COLO668 (cell line): ENCODE results near the gene MRPL1.
"Not testable (repeated sequence)": the region's sequence is repeated elsewhere in the genome, so short reads cannot be mapped to it uniquely, and the experiment has no call there.

Experiments
- DNase-seq: peaks from one replicate; lab custom pipeline; 2025; ENCODE audit not compliant: unreplicated experiment; lab: John Stamatoyannopoulos, UW

MRPL1 gene

DNA sequence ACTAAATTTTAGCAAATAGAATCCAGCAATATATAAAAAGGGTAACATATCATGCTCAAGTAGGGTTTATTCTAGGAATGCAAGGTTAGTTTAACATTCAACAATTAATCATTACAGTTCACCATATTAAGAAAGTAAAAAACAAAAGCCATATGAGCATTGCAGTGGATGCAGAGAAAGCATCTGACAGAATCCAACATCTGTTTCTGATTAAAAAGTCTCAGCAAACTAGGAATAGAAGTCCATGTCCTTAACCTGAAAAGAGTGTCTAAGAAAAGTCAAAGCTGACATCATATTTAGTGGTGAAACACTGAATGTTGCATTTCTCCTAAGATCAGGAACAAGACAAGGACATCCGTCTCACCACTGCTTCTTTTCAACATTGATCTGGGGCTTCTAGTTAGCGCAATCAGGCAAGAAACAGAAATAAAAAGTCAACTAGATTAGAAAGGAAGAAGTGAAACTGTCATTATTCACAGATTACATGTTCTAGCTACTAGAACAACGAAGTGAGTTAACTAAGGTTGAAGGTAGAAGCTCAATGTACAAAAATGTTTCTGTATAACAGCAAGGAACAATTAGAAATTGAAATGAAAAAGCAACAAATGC lies 49.3 kb downstream of the MRPL1 start:
- no peak for DNase-seq

DNA sequence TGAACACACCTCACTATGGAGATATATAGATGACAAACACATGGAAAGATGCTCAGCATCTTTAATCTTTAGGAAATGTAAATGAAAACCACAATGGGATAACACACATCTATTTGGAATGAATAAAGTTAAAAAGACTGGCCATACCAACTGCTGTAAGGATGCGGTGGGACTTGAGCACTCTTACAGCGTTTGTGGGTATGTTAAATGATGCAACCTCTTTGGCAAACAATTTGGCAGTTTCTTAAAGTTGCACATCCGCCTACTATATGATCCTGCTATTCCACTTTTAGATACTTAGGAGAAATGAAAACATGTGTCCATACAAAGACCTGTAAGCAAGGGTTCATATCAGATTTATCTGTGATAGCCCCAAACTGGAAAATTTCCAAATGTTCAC lies 50.7 kb downstream of the MRPL1 start:
- DNase-seq, result no peak

DNA sequence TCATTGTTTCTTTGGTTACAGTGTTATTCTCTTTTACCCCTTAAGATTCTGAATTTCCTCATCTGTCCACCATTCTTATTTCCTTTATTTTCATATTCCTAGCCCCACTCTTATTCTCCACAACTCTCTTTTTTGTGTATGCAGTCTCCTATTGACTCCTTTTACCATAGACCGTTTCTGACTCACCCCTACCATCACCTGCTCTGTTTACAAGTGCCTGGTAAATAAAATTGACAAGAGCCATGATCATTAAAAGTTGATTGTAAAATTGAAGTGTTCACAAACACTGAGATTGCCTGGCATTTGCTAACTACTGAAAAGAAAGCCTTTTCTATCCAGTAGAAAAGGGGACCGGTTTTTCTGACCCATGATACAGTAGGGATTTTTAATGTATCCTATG lies 54.4 kb downstream of the MRPL1 start:
- DNase-seq, result peak; percentile 55

DNA sequence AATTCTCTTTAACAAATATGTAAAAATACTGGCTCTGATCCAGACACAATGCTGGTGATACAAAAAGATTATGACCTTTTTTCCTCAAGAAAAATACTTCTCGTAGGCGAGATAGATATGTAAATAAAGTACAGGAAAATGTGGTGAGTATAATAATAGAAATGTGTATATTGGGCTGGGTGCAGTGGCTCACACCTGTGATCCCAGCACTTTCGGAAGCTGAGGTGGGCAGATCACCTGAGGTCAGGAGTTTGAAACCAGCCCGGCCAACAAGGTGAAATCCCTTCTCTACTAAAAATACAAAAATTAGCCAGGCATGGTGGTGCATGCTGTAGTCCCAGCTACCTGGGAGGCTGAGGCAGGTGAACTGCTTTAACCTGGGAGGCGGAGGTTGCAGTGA lies 55.0 kb downstream of the MRPL1 start:
- no peak for DNase-seq

DNA sequence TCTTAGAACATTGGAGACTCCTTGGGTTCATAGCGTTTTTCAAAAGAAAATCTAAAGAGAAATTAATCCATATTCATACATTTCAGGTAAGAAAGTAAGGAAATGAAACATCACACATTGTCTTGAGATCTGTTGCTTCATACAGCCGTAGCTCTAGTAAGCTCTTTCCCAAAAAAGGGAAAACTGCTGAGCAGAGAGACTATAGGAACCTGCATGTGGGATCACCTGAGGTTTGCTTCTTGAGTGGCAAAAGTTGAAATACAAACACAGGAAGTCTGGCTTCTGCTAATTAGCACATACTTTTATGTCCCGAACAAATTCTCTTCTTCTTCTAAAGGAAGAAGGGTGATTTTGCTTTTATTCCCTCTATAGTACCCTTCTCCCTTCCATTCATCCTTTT lies 57.7 kb downstream of the MRPL1 start:
- DNase-seq, result no peak

DNA sequence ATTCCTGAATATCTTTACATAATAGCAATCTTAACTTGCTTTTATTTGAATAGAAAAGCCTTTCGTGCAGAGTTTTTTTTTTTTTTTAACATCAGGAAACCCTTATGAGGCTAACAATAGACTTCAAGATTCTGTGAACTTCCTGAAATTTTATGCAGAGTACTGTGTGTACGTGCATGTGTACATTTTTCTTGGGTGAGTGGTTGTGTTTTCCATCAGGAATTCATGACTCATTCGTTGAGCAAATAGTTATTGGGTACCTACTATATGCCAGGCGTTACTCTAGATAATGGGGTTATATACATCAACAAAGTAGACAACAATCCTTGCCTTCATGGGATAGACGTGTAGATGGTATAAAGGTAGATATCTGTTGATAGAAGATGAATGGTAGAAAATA lies 59.1 kb downstream of the MRPL1 start:
- no peak for DNase-seq

DNA sequence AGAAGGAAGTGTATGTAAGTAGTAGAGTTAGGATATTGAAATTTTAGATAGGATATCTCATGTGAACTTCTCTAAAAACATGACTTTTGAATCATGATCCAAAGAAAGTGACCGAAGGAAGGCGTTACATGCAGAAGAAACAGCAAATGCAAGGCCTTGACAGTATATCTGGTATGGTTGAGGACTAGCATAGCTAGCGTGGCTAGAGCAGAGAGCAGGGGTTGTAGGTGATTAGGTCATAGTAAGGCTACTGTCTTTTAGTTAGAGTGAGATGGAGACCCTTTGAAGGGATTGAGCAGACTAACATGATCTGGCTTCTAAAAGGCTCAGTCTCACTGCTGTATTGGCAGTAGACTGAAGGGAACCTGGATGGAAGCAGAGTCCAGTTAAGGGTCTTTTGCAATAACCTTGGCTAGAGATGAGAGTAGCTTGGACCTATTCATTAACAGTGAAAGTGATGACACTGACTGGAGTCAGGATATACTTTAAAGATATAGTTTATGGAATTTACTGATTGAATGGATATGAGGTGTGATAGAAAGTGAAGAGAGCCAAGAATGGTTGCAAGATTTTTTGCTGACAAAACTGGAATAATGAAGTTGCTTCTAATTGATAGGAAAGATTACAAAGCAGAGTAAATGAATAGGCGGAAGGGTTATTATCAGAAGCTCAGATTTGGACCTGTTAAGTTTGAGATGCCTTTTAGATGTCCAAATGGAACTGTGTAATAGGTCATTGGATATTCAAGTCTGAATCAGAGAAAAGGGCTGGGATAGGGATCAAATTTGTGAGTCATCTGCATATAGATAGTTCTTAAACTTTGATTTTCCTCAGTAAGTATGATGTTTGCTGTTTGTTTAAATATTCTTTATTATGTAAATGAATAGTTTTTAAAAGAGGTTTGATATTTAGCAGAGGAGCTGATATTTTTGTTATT lies 59.8 kb downstream of the MRPL1 start:
- no peak for DNase-seq

DNA sequence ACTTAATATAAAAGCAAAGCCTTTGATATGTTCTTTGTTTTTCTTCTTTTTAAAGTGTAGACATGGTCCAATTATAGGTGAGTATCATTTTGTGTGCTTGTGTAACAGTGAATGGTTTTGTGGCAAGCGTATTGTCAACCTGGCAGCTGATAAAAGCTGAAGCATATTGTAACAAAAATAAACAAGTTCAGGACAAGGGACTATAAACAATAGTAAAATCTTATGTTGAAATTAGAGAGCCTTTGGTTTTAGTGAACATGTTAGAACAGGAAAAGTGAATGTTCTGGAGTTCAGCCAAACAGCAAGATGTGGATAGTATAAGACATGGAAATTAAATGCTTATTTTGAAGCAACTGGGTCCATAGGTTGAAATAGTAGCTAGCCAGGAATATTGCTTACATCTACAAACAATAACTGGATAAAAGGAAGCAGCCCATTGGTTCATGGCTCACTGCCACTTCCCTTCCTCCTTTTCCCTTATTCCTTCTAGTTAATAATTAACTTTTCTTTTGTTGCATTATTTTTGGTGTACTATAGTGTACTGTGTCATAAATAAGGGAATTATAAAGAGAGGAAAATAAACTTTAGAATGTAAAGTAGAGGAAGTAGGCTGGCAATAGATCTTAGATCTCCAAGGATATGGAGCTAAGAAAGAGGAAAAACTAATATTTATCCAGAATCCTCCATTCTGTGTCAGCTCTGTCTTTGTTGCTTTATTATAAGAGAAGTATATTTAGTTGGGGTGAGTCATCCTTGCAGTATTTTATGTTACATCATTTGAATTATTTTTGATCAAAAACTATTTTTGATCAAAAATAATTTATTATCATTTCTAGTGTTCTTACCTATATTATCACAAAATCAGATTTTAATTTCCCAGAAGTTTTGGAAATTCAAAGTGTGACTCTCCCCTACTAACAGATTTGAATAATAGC lies 65.6 kb downstream of the MRPL1 start:
- DNase-seq, result peak; percentile 60

DNA sequence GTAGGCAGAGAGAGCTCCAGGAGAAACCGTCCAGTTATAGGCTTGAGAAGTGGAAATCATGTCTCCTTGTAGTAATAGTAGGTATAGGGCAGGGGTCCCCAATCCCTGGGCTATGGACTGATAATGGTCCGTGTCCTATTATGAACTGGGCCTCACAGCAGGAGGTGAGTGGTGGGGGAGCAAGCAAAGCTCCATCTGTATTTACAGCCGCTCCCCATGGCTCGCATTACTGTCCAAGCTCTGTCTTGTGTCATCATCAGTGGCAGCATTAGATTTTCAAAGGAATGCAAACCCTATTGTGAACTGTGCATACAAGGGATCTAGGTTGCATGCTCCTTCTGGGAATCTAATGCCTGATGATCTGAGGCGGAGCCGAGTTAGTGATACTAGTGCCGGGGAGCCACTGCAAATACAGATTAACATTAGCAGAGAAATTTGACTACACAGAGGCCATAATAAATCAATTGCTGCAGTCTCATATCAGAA lies 67.6 kb downstream of the MRPL1 start:
- peak; percentile 76 for DNase-seq

DNA sequence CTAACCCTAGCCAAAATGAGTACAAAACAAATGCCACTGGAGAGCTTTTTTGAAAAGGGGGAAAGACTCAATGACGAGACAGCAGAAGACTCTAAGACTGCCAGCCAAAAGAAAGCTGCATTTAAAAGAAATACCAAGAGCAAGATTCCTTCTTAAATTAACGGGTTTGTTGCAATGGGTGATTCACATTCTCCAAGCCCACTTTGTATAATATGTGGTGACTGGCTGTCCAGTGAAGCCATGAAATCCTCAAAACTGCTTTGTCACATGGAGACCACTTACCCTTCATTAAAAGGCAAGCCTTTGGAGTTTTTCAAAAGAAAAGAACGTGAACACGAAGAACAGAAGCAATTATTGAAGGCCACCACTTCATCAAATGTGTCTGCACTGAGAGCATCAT lies 68.2 kb downstream of the MRPL1 start:
- DNase-seq, result no peak

DNA sequence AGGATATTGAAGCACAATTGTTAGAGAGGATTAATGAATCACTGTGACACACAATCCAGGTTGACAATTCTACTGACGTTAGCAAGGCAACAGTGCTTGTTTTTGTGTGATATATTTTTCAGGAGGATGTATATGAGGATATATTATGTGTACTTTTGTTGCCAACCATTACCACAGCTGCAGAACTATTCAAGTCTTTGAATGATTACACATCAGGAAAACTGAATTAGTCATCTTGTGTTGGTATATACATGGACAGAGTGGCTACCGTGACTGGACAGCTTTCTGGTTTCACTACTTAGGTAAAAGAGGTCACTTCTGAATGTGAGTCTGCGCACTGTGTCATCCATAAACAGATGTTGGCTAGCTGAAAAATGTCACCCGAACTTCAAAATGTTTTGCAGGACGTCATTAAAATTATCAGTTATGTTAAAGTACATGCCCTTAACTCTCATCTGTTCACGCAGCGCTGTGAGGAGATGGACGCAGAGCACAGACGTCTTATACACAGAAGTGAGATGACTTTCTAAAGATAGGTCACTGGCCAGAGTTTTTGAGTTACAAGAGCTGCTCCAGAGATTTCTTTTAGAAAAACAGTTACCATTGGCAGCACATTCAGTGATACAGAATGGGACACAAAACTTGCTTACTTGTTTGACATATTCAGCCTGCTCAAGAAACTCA lies 69.0 kb downstream of the MRPL1 start:
- DNase-seq, result no peak

DNA sequence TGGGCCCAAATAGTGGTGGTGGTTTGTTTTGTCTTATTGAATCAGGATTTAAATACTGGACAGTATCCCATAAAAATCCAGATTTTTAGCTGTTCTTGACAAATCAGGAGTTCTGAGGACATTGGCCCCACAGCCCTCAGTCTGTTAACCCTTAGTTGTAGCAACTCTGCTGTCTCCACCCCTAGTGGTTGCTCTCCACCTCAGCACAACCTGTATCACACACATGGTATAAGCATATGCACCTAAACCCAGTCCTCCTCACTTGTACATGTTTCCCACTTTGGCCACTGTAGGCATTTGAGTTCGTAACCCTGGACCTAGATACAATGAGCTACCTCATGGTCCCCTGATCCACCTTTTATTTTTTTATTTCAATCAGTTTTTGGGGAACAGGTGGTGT lies 75.9 kb downstream of the MRPL1 start:
- no peak for DNase-seq

DNA sequence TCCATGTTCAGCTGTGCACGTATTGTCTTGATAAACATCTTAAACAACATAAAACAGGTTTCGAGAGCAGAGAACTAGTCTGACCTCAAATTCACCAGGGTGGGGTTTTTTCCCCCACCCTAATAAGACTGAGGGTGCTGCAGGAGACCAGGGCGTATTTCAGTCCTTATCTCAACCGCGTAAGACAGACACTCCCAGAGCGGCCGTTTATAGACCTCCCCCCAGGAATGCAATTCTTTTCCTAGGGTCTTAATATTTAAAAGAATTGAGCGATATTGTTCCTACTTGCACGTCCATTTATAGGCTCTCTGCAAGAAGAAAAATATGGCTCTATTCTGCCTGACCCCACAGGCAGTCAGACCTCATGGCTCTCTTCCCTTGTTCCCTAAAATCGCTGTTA lies 83.3 kb downstream of the MRPL1 start:
- DNase-seq, result not testable (repeated sequence)

DNA sequence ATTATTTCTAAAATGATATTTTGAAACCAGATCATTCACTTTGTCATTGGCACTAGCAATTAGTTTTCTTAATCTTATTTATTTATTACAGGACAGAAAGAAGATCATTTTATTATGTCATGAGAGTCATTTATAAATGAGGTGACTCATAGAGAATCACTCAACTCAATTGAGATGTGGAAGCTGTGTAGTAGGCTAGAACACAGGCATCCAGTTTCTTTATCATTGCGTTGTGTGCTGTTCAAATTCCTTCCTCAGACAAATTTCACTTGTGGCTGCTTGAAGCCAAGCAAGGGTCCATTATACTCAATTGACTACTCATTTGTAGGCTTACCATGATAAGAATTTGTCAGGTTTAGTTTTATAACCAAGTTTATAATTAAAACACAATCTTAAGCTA lies 87.6 kb downstream of the MRPL1 start:
- no peak for DNase-seq

DNA sequence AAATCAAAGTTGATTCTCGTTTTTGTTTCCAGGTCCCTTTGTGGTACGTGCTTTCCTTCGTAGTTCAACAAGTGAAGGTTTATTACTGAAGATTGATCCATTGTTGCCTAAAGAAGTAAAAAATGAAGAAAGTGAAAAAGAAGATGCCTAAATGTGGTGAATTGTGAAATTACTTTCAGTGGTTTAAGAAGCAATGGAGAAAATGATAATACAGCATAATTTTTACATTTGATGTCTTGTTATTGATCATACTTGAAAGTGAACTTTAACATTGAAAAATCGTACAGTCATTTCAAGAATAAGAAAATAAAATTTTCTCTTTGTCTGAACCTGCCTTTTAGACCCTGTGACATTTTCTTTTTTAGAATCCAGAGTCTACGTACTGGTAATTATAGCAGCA lies 89.8 kb downstream of the MRPL1 start:
- DNase-seq, result no peak

DNA sequence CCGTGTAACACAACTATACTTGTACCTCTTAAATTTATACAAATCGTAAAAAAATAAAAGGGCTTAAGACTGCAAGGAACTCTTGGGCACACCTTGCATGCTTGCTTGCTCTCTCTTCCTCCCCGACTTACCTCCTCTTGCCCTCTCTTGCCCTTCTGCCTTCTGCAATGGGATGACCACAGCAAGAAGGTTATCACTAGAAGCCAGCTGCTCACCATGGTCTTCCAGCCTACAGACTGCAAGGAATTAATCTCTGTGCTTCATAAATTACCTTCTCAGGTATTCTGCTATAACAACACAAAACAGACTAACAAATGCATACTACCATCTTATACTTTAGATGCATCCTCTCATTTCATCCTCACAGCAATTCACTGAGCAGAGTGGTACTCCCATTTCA lies 92.1 kb downstream of the MRPL1 start:
- DNase-seq, result no peak

DNA sequence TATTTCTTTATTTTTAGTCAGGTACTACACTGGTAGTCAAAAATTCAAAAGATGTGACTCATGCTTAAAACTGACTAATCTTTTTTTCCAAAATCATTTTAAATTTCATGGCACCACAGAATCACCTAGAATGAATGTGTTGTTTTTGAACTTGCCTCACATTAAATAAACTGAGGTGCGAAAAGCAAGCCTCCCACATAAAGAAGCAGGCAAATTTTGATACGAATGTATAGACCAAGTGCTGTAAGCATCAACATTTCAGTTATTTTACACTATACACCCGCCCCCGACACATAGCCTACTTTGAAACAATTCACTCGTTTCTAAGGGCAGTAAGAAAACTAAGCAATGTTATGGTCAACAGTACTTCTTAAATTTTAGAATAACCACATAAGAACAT lies 94.3 kb downstream of the MRPL1 start:
- no peak for DNase-seq

DNA sequence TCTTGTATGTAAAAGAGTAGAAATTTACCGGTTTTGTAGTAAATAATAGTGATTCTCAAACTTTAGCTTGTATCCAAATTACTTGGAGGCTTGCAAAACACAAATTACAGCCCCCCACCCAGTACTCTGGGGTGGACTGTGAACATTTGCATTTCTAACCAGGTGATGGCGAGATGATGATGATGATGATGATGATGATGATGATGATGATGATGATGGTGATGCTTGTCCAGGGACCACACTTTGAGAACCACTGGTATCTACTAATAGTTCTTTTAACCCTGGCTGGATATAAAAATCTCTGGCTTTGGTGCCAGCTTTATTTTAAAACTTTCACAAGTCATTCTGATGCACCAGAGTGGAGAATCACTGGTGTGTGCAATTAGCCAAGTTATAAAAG lies 96.3 kb downstream of the MRPL1 start:
- DNase-seq, result no peak

DNA sequence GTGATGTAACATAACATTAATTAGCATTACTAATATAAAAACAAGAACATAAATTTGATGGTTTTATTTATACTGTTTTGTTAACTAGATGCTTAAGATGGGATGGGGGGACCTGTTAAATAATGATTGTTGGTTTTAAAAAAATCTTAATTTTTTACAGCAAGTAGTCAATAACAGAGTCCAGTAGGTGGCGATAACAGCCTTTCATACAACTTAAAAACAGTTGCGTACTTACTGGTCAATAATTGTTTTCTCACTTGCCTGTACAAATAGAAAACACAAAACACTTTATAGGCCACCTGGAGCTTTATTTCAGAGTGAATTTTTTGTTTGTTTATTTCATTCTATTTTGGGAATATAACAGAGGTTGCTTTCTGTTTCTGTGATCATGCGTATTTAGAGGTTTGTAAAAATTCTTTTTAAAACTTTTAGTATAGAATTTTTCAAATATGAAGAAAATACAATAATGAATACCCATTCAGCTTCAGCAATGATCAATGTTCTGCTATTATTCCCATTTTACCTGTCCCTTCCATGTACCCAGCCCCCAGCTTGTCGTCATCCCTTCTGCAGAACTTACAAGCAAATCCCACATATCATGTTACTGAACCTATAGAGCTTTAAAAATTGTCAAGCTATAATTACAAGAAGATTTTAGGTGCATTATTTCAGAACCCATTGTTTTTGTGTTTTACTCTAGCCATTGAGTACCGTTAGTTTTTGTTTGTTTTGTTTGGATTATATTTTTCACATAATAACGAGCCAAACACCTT lies 97.1 kb downstream of the MRPL1 start:
- DNase-seq, result peak; percentile 26

DNA sequence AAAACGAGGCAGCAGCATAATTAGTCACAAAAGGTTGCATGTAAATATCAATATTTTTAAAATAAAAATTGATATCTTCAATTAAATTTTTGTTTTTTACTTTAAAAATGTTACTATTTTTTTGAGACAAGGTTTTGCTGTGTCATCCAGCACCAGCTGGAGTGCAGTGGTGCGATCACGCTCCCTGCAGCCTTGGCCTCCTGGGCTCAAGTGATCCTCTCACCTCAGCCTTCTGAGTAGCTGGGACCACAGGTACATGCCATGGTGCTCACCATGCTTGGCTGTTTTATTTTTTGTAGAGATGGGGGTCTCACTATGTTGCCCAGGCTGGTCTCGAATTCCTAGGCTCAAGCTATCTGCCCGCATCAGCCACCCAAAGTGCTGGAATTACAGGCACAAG lies 97.7 kb downstream of the MRPL1 start:
- no peak for DNase-seq
